ENCODE measurements around the gene ZNF831.

ZNF831 gene

DNA sequence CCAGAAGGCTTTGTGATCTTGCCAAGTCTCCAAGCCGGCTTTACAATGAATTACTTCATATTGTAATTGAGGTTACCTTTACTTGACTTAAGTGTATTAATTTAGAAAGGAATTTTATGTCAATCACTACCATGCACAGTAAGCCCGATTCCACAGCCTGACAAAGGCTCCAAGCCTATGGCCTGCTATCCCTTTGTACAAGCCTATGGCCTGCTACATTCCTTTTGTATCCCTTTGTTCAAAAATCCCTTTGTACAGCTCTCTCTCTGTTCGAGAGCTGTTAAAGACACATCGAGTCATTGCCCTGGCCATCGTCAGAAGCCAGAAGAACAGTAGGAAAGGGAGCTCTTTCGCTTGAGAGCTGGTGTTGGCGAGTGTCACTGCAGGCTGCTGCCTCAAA lies 134.1 kb downstream of the ZNF831 start:
- H3K27ac ChIP-seq (ENCODE audit: low read length, poor library complexity, severe bottlenecking) = no peak overlapping the region
- no peak overlapping the region for H3K23ac ChIP-seq (ENCODE audit: low read length in 2 of 2)
- H4K91ac ChIP-seq (ENCODE audit: low read length) = no peak overlapping the region
- H2AK5ac ChIP-seq (ENCODE audit: low read length, severe bottlenecking) = no peak overlapping the region
- no peak overlapping the region for H3K4ac ChIP-seq (ENCODE audit: low read depth in 1 of 2, low read length in 2 of 2)
- H2BK120ac ChIP-seq (ENCODE audit: low read depth, low read length) = no peak overlapping the region
- no peak overlapping the region for H3K4me3 ChIP-seq (ENCODE audit: insufficient read depth in 1 of 2, low read depth in 1 of 2, low read length in 2 of 2)
- H3K9me3 ChIP-seq (ENCODE audit: control insufficient read depth, low read length) = no peaks in the 10 kb centered on the region
- no peaks in the 10 kb centered on the region for H3K36me3 ChIP-seq (ENCODE audit: control insufficient read depth in 1 of 2, insufficient read depth in 2 of 2, low read depth in 1 of 2, low read length in 2 of 2)
- H2BK15ac ChIP-seq (ENCODE audit: low read depth, poor library complexity, severe bottlenecking) = no peak overlapping the region
- 80% methylated on average over 6 of the region's 7 CpGs for WGBS
- H3K14ac ChIP-seq (ENCODE audit: low read length in 2 of 2) = no peak overlapping the region
- no peak overlapping the region for H2BK12ac ChIP-seq (ENCODE audit: low read length in 2 of 2)
- H2AFZ ChIP-seq (ENCODE audit: low read depth, low read length) = no peak overlapping the region
- H3K4me2 ChIP-seq (ENCODE audit: low read length, poor library complexity, severe bottlenecking) = no peak overlapping the region
- peaks cover 6 to 55% of the 10 kb centered on the region in 2 experiments for H3K27me3 ChIP-seq (ENCODE audit: control insufficient read depth in 1 of 2, insufficient read depth in 1 of 2, low read length in 2 of 2)
- H4K8ac ChIP-seq (ENCODE audit: low read length) = no peak overlapping the region
- no peak overlapping the region for H2BK5ac ChIP-seq (ENCODE audit: low read depth, low read length, poor library complexity, severe bottlenecking)
- no peaks in the 10 kb centered on the region for H3K4me1 ChIP-seq (ENCODE audit: control insufficient read depth, insufficient read depth, low read depth, low read length)
- H3K9ac ChIP-seq (ENCODE audit: low read length) = no peak overlapping the region
- no peak for DNase-seq
- H3K18ac ChIP-seq (ENCODE audit: low read depth in 1 of 2, low read length in 2 of 2) = no peak overlapping the region
- H3K79me1 ChIP-seq (replicated peaks; ENCODE audit: low read length, poor library complexity, severe bottlenecking) = no peaks in the 10 kb centered on the region

DNA sequence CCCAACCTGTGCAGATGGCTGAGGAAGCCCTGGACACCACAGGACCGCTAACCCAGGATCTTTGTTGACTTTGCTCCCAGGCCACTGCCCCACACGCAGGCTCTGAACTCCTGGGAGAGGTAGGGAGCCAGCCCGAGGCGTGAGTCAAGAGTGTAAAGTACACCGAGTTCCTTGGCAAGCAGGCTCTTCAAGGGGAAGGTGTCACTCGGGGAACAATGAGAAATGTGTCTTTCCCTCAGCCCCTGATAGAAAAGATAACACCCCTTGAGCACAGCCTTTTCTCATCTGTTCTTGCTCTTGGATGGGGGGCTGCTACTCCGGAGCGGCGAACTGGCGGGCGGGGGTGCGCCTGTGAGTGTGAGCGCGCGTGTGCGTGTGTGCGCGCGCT lies 136.3 kb downstream of the ZNF831 start:
- Histone ChIP-seq H3K9ac (ENCODE audit: low read length) (no peak overlapping the region), H3K79me1 (replicated peaks; ENCODE audit: low read length, poor library complexity, severe bottlenecking) (no peaks in the 10 kb centered on the region)

GRCh38 chr20:59300333-59301081 lies 136.9 kb downstream of the ZNF831 start, which contains the start of gene EDN3:
EDN3 (plus strand) TSS chr20:59300611; CDS start chr20:59300813, 202 bp downstream.
- H3K9me3 ChIP-seq (ENCODE audit: control insufficient read depth, low read length) = no peaks in the 10 kb centered on the region
- H2AFZ ChIP-seq (ENCODE audit: low read depth, low read length) = no peak within 1 kb of the TSS
- no peaks in the 10 kb centered on the region for H3K79me1 ChIP-seq (replicated peaks; ENCODE audit: low read length, poor library complexity, severe bottlenecking)
- H3K23ac ChIP-seq (ENCODE audit: low read length in 2 of 2) = no peak within 1 kb of the TSS
- no peak within 1 kb of the TSS for H3K18ac ChIP-seq (ENCODE audit: low read depth in 1 of 2, low read length in 2 of 2)
- no peak within 1 kb of the TSS for H4K91ac ChIP-seq (ENCODE audit: low read length)
- H3K9ac ChIP-seq (ENCODE audit: low read length) = no peak within 1 kb of the TSS
- H3K4me3 ChIP-seq (ENCODE audit: insufficient read depth in 1 of 2, low read depth in 1 of 2, low read length in 2 of 2) = no peak within 1 kb of the TSS
- H3K4ac ChIP-seq (ENCODE audit: low read depth in 1 of 2, low read length in 2 of 2) = no peak within 1 kb of the TSS
- H3K27me3 ChIP-seq (ENCODE audit: control insufficient read depth in 1 of 2, insufficient read depth in 1 of 2, low read length in 2 of 2) = peaks cover 6 to 60% of the 10 kb centered on the region in 2 experiments
- no peak within 1 kb of the TSS for H3K4me2 ChIP-seq (ENCODE audit: low read length, poor library complexity, severe bottlenecking)
- no peak within 1 kb of the TSS for H2BK12ac ChIP-seq (ENCODE audit: low read length in 2 of 2)
- H3K27ac ChIP-seq (ENCODE audit: low read length, poor library complexity, severe bottlenecking) = no peak within 1 kb of the TSS
- WGBS = 4% methylated on average over 63 of the region's 77 CpGs
- H2BK120ac ChIP-seq (ENCODE audit: low read depth, low read length) = no peak within 1 kb of the TSS
- H3K14ac ChIP-seq (ENCODE audit: low read length in 2 of 2) = no peak within 1 kb of the TSS
- no peaks in the 10 kb centered on the region for H3K36me3 ChIP-seq (ENCODE audit: control insufficient read depth in 1 of 2, insufficient read depth in 2 of 2, low read depth in 1 of 2, low read length in 2 of 2)
- H2BK5ac ChIP-seq (ENCODE audit: low read depth, low read length, poor library complexity, severe bottlenecking) = no peak within 1 kb of the TSS
- H4K8ac ChIP-seq (ENCODE audit: low read length) = no peak within 1 kb of the TSS
- H2AK5ac ChIP-seq (ENCODE audit: low read length, severe bottlenecking) = no peak within 1 kb of the TSS
- H2BK15ac ChIP-seq (ENCODE audit: low read depth, poor library complexity, severe bottlenecking) = no peak within 1 kb of the TSS
- no peaks in the 10 kb centered on the region for H3K4me1 ChIP-seq (ENCODE audit: control insufficient read depth, insufficient read depth, low read depth, low read length)
- DNase-seq = no peak

More for the DNA sequence above, 136.3 kb downstream of the ZNF831 start:
- no peak overlapping the region for H2BK15ac ChIP-seq (ENCODE audit: low read depth, poor library complexity, severe bottlenecking)
- no peak overlapping the region for H2AFZ ChIP-seq (ENCODE audit: low read depth, low read length)
- no peak overlapping the region for H3K18ac ChIP-seq (ENCODE audit: low read depth in 1 of 2, low read length in 2 of 2)
- no peak overlapping the region for H3K4me3 ChIP-seq (ENCODE audit: insufficient read depth in 1 of 2, low read depth in 1 of 2, low read length in 2 of 2)
- H3K14ac ChIP-seq (ENCODE audit: low read length in 2 of 2) = no peak overlapping the region
- H3K27me3 ChIP-seq (ENCODE audit: control insufficient read depth in 1 of 2, insufficient read depth in 1 of 2, low read length in 2 of 2) = peaks cover 6 to 64% of the 10 kb centered on the region in 2 experiments
- H3K4me1 ChIP-seq (ENCODE audit: control insufficient read depth, insufficient read depth, low read depth, low read length) = no peaks in the 10 kb centered on the region
- H3K4ac ChIP-seq (ENCODE audit: low read depth in 1 of 2, low read length in 2 of 2) = no peak overlapping the region
- H3K27ac ChIP-seq (ENCODE audit: low read length, poor library complexity, severe bottlenecking) = no peak overlapping the region
- H3K23ac ChIP-seq (ENCODE audit: low read length in 2 of 2) = no peak overlapping the region
- no peaks in the 10 kb centered on the region for H3K36me3 ChIP-seq (ENCODE audit: control insufficient read depth in 1 of 2, insufficient read depth in 2 of 2, low read depth in 1 of 2, low read length in 2 of 2)
- no peak overlapping the region for H2AK5ac ChIP-seq (ENCODE audit: low read length, severe bottlenecking)
- H2BK120ac ChIP-seq (ENCODE audit: low read depth, low read length) = no peak overlapping the region
- no peak overlapping the region for H4K91ac ChIP-seq (ENCODE audit: low read length)
- no peak overlapping the region for H4K8ac ChIP-seq (ENCODE audit: low read length)
- no peak overlapping the region for H3K4me2 ChIP-seq (ENCODE audit: low read length, poor library complexity, severe bottlenecking)
- H2BK5ac ChIP-seq (ENCODE audit: low read depth, low read length, poor library complexity, severe bottlenecking) = no peak overlapping the region
- H2BK12ac ChIP-seq (ENCODE audit: low read length in 2 of 2) = no peak overlapping the region
- H3K9me3 ChIP-seq (ENCODE audit: control insufficient read depth, low read length) = no peaks in the 10 kb centered on the region
- no peak for DNase-seq
- 13% methylated on average over 11 of the region's 19 CpGs for WGBS

DNA sequence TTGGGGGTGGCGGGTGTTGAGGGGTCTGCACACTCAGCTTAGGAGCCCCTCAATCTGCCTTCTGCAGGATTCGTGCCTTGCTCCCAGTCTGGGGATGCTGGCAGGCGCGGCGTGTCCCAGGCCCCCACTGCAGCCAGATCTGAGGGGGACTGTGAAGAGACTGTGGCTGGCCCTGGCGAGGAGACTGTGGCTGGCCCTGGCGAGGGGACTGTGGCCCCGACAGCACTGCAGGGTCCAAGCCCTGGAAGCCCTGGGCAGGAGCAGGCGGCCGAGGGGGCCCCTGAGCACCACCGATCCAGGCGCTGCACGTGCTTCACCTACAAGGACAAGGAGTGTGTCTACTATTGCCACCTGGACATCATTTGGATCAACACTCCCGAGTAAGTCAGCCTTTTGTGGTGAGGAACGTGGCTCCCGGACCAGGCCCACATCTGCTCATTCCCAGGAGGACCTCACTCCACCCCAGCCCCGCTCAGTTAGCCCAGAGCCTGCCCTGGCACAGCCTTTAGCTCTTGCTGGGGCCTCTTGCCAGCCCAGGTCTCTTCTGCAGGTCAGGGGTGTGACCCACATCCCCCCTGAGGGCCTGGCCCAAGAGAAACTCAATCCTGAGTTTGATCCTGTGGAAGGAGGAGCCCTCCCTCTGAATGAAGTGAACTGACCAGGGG lies 137.9 kb downstream of the ZNF831 start:
- Histone ChIP-seq H2BK5ac (ENCODE audit: low read depth, low read length, poor library complexity, severe bottlenecking) (no peak overlapping the region), H3K18ac (ENCODE audit: low read depth in 1 of 2, low read length in 2 of 2) (no peak overlapping the region), H3K4me1 (ENCODE audit: control insufficient read depth, insufficient read depth, low read depth, low read length) (no peaks in the 10 kb centered on the region), H3K4ac (ENCODE audit: low read depth in 1 of 2, low read length in 2 of 2) (no peak overlapping the region), H4K8ac (ENCODE audit: low read length) (no peak overlapping the region), H3K36me3 (ENCODE audit: control insufficient read depth in 1 of 2, insufficient read depth in 2 of 2, low read depth in 1 of 2, low read length in 2 of 2) (no peaks in the 10 kb centered on the region), H3K9me3 (ENCODE audit: control insufficient read depth, low read length) (no peaks in the 10 kb centered on the region), H2BK15ac (ENCODE audit: low read depth, poor library complexity, severe bottlenecking) (no peak overlapping the region), H2BK120ac (ENCODE audit: low read depth, low read length) (no peak overlapping the region), H3K4me3 (ENCODE audit: insufficient read depth in 1 of 2, low read depth in 1 of 2, low read length in 2 of 2) (no peak overlapping the region), H3K4me2 (ENCODE audit: low read length, poor library complexity, severe bottlenecking) (no peak overlapping the region), H3K27me3 (ENCODE audit: control insufficient read depth in 1 of 2, insufficient read depth in 1 of 2, low read length in 2 of 2) (peaks cover 6 to 60% of the 10 kb centered on the region in 2 experiments), H3K79me1 (replicated peaks; ENCODE audit: low read length, poor library complexity, severe bottlenecking) (no peaks in the 10 kb centered on the region), H3K27ac (ENCODE audit: low read length, poor library complexity, severe bottlenecking) (no peak overlapping the region), H4K91ac (ENCODE audit: low read length) (no peak overlapping the region), H2BK12ac (ENCODE audit: low read length in 2 of 2) (no peak overlapping the region), H2AFZ (ENCODE audit: low read depth, low read length) (no peak overlapping the region), H3K9ac (ENCODE audit: low read length) (no peak overlapping the region), H3K14ac (ENCODE audit: low read length in 2 of 2) (no peak overlapping the region), H2AK5ac (ENCODE audit: low read length, severe bottlenecking) (no peak overlapping the region), H3K23ac (ENCODE audit: low read length in 2 of 2) (no peak overlapping the region)
- no peak for DNase-seq
- 69% methylated on average over 17 of the region's 17 CpGs for WGBS
